IMR-90 (cell line): ENCODE results near the gene CTBP1. TPM values are rescaled to one million over a fixed set of nuclear protein-coding genes. Genes with fewer than 3 reads are reported as not detected.

Source experiments
- ATAC-seq: fragments of 200-7000 bp; cut with Tn5 transposase; 2 replicates; pipeline ENCODE4 v1.9.1; 2020; ENCODE audit warnings: low read depth, mild to moderate bottlenecking, moderate library complexity
- BruUV-seq: library from RNA; stranded (reverse); fragments of 400-500 nt; replicated peaks from 2 replicates; lab custom pipeline; 2021; lab: Mats Ljungman, UMichigan
- CTCF ChIA-PET: fragments of 300-600 bp; formaldehyde crosslinking; extraction: SDS; loops from one replicate; lab custom pipeline; 2021; ENCODE audit warnings: antibody characterized with exemption; lab: Yijun Ruan, JAX
- POLR2A ChIA-PET: fragments of 300-600 bp; sonication (Branson Sonifier 250); formaldehyde crosslinking; loops from one replicate; lab custom pipeline; 2022; ENCODE audit warnings: antibody characterized with exemption; ENCODE audit not compliant: unreplicated experiment; lab: Charles Lee
- DNase-seq: peaks from one replicate; pipeline ENCODE4 v3.0.0; 2013
- H2AFZ ChIP-seq: replicated peaks from 2 replicates; pipeline ENCODE3; 2013; ENCODE audit warnings: low read length, mild to moderate bottlenecking; ENCODE audit not compliant: poor library complexity
- H2AK5ac ChIP-seq: 2 replicates; pipeline ENCODE4 v1.6.1; 2013; ENCODE audit warnings: low read depth, low read length, inconsistent platforms
- H2AK9ac ChIP-seq: replicated peaks from 2 replicates; pipeline ENCODE3; 2013; ENCODE audit warnings: mild to moderate bottlenecking, low read depth, low read length, moderate library complexity; ENCODE audit not compliant: poor library complexity
- H2BK120ac ChIP-seq: 2 replicates; pipeline ENCODE4 v1.6.1; 2013; ENCODE audit warnings: low read depth, low read length, inconsistent platforms
- H2BK15ac ChIP-seq: 3 replicates; pipeline ENCODE4 v1.6.1; 2013; ENCODE audit warnings: low read depth, low read length, inconsistent platforms
- H2BK20ac ChIP-seq: 2 replicates; pipeline ENCODE4 v1.6.1; 2013; ENCODE audit warnings: low read depth, mild to moderate bottlenecking, inconsistent platforms, low read length, moderate library complexity
- H2BK5ac ChIP-seq: 2 replicates; pipeline ENCODE4 v1.6.1; 2013; ENCODE audit warnings: mild to moderate bottlenecking, low read depth, low read length, inconsistent platforms; ENCODE audit not compliant: poor library complexity, severe bottlenecking
- H3K14ac ChIP-seq: replicated peaks from 2 replicates; pipeline ENCODE4 v1.6.1; 2013; ENCODE audit warnings: low read depth, low read length, inconsistent platforms
- H3K18ac ChIP-seq: 2 replicates; pipeline ENCODE4 v1.6.1; 2013; ENCODE audit warnings: low read depth, low read length, control low read depth
- H3K23ac ChIP-seq: 2 replicates; pipeline ENCODE4 v1.6.1; 2013; ENCODE audit warnings: low read depth, low read length, inconsistent platforms
- H3K27ac ChIP-seq: 2 replicates; pipeline ENCODE4 v1.5.1; 2013; ENCODE audit warnings: mild to moderate bottlenecking, control low read depth, low read length; ENCODE audit not compliant: insufficient read depth
- H3K27me3 ChIP-seq: 2 replicates; pipeline ENCODE4 v1.6.1; 2013; ENCODE audit warnings: low read length; ENCODE audit not compliant: control insufficient read depth, insufficient read depth
- H3K36me3 ChIP-seq: 2 replicates; pipeline ENCODE4 v1.6.1; 2013; ENCODE audit warnings: low read length, mixed read lengths; ENCODE audit not compliant: control insufficient read depth, insufficient read depth
- H3K4ac ChIP-seq: 2 replicates; pipeline ENCODE4 v1.6.1; 2013; ENCODE audit warnings: low read depth, low read length, inconsistent platforms
- H3K4me1 ChIP-seq: 2 replicates; pipeline ENCODE4 v1.6.1; 2013; ENCODE audit warnings: low read length, mixed read lengths; ENCODE audit not compliant: control insufficient read depth, insufficient read depth
- H3K4me2 ChIP-seq: 2 replicates; pipeline ENCODE4 v1.6.1; 2013; ENCODE audit warnings: low read depth, mild to moderate bottlenecking, control low read depth, low read length, moderate library complexity
- H3K4me3 ChIP-seq: 2 replicates; pipeline ENCODE4 v1.5.1; 2013; ENCODE audit warnings: low read depth, mild to moderate bottlenecking, control low read depth, low read length, moderate library complexity; ENCODE audit not compliant: insufficient read depth
- H3K56ac ChIP-seq: 2 replicates; pipeline ENCODE4 v1.6.1; 2013; ENCODE audit warnings: low read length, inconsistent platforms; ENCODE audit not compliant: insufficient read depth; ENCODE audit errors: extremely low read depth
- H3K79me1 ChIP-seq, 2 experiments: 2 replicates each; pipeline ENCODE4 v1.6.1; 2013; ENCODE audit warnings: low read length in 2 of 2, inconsistent platforms in 1 of 2, low read depth in 1 of 2
- H3K9ac ChIP-seq: 2 replicates; pipeline ENCODE4 v1.6.1; 2013; ENCODE audit warnings: low read depth, low read length, control low read depth
- H3K9me1 ChIP-seq: 2 replicates; pipeline ENCODE4 v1.6.1; 2013; ENCODE audit warnings: low read length, inconsistent platforms; ENCODE audit not compliant: insufficient read depth
- H3K9me3 ChIP-seq: 2 replicates; pipeline ENCODE4 v1.6.1; 2013; ENCODE audit warnings: low read length; ENCODE audit not compliant: control insufficient read depth, insufficient read depth
- H4K20me1 ChIP-seq: 2 replicates; pipeline ENCODE4 v1.6.1; 2013; ENCODE audit warnings: low read length, inconsistent platforms; ENCODE audit not compliant: insufficient read depth
- H4K5ac ChIP-seq: 2 replicates; pipeline ENCODE4 v1.6.1; 2013; ENCODE audit warnings: mild to moderate bottlenecking, low read depth, low read length, control low read depth
- H4K8ac ChIP-seq, 2 experiments: 2 replicates each; pipeline ENCODE4 v1.6.1; 2013; ENCODE audit warnings: low read depth in 2 of 2, low read length in 2 of 2, control low read depth in 1 of 2, inconsistent platforms in 1 of 2
- H4K91ac ChIP-seq: 2 replicates; pipeline ENCODE4 v1.6.1; 2013; ENCODE audit warnings: low read depth, low read length, inconsistent platforms; ENCODE audit not compliant: insufficient read depth
- BHLHE40 ChIP-seq: fragments of 150-350 bp; IDR thresholded peaks from 2 replicates; pipeline ENCODE4 v1.6.1; 2016; ENCODE audit warnings: mild to moderate bottlenecking, low read depth, low read length
- CEBPB ChIP-seq: IDR thresholded peaks from 2 replicates; pipeline ENCODE4 v1.6.1; 2012; ENCODE audit warnings: low read depth, low read length, improper control_type of control experiment
- CHD1 ChIP-seq: IDR thresholded peaks from 2 replicates; pipeline ENCODE4 v1.6.1; 2012; ENCODE audit warnings: low read depth, low read length, improper control_type of control experiment
- FOS ChIP-seq: fragments of 150-350 bp; IDR thresholded peaks from 2 replicates; pipeline ENCODE4 v1.6.1; 2016; ENCODE audit warnings: low read depth, low read length
- MAZ ChIP-seq: IDR thresholded peaks from 2 replicates; pipeline ENCODE4 v1.6.1; 2012; ENCODE audit warnings: low read depth, mild to moderate bottlenecking, low read length, improper control_type of control experiment, moderate library complexity, borderline replicate concordance
- MXI1 ChIP-seq: IDR thresholded peaks from 2 replicates; pipeline ENCODE4 v1.6.1; 2012; ENCODE audit warnings: low read depth, mild to moderate bottlenecking, low read length, moderate library complexity, borderline replicate concordance
- NFE2L2 ChIP-seq: fragments of 150-350 bp; IDR thresholded peaks from 2 replicates; pipeline ENCODE4 v1.6.1; 2016; ENCODE audit warnings: low read depth, mild to moderate bottlenecking, low read length
- POLR2A ChIP-seq: IDR thresholded peaks from 2 replicates; pipeline ENCODE4 v1.6.1; 2012; ENCODE audit warnings: mild to moderate bottlenecking, low read depth, low read length
- RAD21 ChIP-seq: IDR thresholded peaks from 2 replicates; pipeline ENCODE4 v1.6.1; 2012; ENCODE audit warnings: low read length, improper control_type of control experiment
- RCOR1 ChIP-seq: IDR thresholded peaks from 2 replicates; pipeline ENCODE4 v1.6.1; 2012; ENCODE audit warnings: mild to moderate bottlenecking, low read length, improper control_type of control experiment; ENCODE audit not compliant: insufficient replicate concordance
- SMC3 ChIP-seq: fragments of 150-350 bp; IDR thresholded peaks from 2 replicates; pipeline ENCODE4 v1.6.1; 2016; ENCODE audit warnings: low read depth, mild to moderate bottlenecking, antibody characterized with exemption, low read length, moderate library complexity
- WGBS, 2 experiments: methylation state at CpG; one replicate each; pipeline versions ENCODE4 v1.1.5 to v1.1.7; 2013; ENCODE audit warnings: missing lambda C conversion rate in 2 of 2; ENCODE audit not compliant: insufficient read length in 1 of 2; ENCODE audit errors: extremely low coverage in 2 of 2; 5-methylcytosine and 5-hydroxymethylcytosine counted together
- dilution Hi-C: fragments of 300-500 bp; cut with HindIII; formaldehyde crosslinking; loops from one replicate; pipeline ENCODE4 v1.14.3; 2018; ENCODE audit warnings: low sequenced_read_pairs; ENCODE audit not compliant: unreplicated experiment
- in situ Hi-C: fragments of 300-500 bp; cut with MboI; formaldehyde crosslinking; loops from 3 replicates; pipeline ENCODE4 v1.14.3; 2019; ENCODE audit warnings: low sequenced_read_pairs, inconsistent platforms, mixed read lengths
- intact Hi-C: fragments of 100-400 bp; cut with micrococcal nuclease; formaldehyde crosslinking; loops from 2 replicates; pipeline ENCODE4 v1.10.0; 2022
- polyA plus RNA-seq, 3 experiments: library from polyadenylated mRNA; depleted of rRNA; stranded (reverse); fragments of >200 nt; gene quantifications; 2 replicates each; pipeline ENCODE4 v1.2.3, GENCODE V29; 2012; ENCODE audit warnings: low replicate concordance in 1 of 3
- total RNA-seq: library from RNA; depleted of rRNA; stranded (reverse); fragments of >200 nt; gene quantifications from 2 replicates; pipeline ENCODE4 v1.2.3, GENCODE V29; 2012
- TF ChIP-seq, protein P1 (sequence below): fragments of 150-350 bp; IDR thresholded peaks from 2 replicates; pipeline ENCODE4 v1.6.1; 2016; ENCODE audit warnings: low read depth, mild to moderate bottlenecking, low read length, moderate library complexity, borderline replicate concordance
- TF ChIP-seq, protein P2 (sequence below): fragments of 150-350 bp; IDR thresholded peaks from 2 replicates; pipeline ENCODE4 v1.6.1; 2017; ENCODE audit warnings: mild to moderate bottlenecking, antibody characterized with exemption, low read length, low read depth
- TF ChIP-seq, protein P3 (sequence below): conservative IDR thresholded peaks from 2 replicates; pipeline ENCODE4 v1.5.1; 2012; ENCODE audit warnings: mild to moderate bottlenecking, low read depth, low read length, improper control_type of control experiment

Gene CTBP1
- total and polyA plus RNA-seq, 2 of the 4 experiments (the other 2 are of a cell fraction) = 147 to 212 TPM

DNA sequence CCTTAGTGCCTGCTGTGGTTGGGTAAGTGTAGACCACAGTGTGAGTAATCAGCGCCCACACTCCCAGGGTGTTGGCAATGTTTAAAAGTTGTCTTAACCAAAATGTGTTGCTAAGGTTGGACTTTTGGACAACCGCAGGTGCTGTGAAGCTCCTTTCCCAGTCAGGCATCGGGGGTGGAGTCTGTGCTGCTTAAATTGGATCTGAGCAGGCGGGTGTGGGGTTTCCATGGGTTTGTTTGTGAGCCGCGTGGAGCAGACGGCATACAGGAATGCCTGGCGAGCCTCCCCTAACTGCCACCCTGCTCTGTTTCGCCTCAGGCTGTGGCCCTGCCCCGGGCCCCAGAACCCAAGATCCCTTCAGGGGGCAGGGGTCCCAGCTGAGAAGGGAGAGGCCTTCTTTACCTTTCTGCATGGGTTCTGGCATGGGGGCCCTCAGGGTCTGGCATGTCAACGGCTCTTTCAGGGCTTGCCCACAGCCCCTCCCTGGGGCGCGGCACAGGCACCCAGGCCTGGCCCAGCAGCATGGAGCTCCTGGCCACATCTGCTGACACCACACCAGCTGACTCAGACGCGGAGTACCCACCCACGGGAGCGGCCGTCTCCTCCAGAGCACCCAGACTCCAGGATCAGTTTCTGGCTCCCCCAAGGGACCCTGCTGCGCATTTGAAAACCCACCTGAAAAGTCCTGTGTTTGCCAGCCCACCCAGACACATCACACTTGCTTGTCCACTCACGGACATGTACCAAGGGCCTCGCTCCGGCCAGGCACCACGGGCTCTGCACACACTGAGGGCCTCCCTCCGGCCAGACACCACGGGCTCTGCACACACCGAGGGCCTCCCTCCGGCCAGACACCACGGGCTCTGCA lies 71.4 kb downstream of the CTBP1 start:
- DNase-seq = no peak
- peak overlapping the region; percentile 33 for H2AFZ ChIP-seq
- intact Hi-C loops = no loop called here
- BruUV-seq = no TSS peak
- H3K4ac ChIP-seq = peak overlapping the region; percentile 33; the same call in 1 of the 2 replicates
- no peaks in the 10 kb centered on the region; a peak in 1 of 4 replicates for H3K79me1 ChIP-seq
- no peak overlapping the region for H3K27ac ChIP-seq
- H3K4me1 ChIP-seq = peaks cover 23% of the 10 kb centered on the region
- no peak overlapping the region for H2BK5ac ChIP-seq
- no peaks in the 10 kb centered on the region for H4K20me1 ChIP-seq
- H4K91ac ChIP-seq = 0 out of 2 replicates have a peak overlapping the region, but pooled peaks have one; percentile 19
- H3K9me1 ChIP-seq = no peaks in the 10 kb centered on the region
- dilution Hi-C loops = no loop called here
- H3K9me3 ChIP-seq = peaks cover 15% of the 10 kb centered on the region
- peak overlapping the region; percentile 25; the same call in 1 of the 2 replicates for H4K5ac ChIP-seq
- peak overlapping the region; percentile 30; the same call in 1 of the 2 replicates for H2BK120ac ChIP-seq
- no peak overlapping the region for H3K14ac ChIP-seq
- ATAC-seq = no peak
- H2BK20ac ChIP-seq = no peak overlapping the region
- POLR2A ChIA-PET = no interaction called here
- CTCF ChIA-PET = no interaction called here
- H3K4me3 ChIP-seq = no peak overlapping the region
- H3K36me3 ChIP-seq = no peaks in the 10 kb centered on the region
- H2AK9ac ChIP-seq = peak overlapping the region; percentile 70
- no peak overlapping the region for H3K9ac ChIP-seq
- WGBS, 2 experiments = 85% methylated on average over 4 of the region's 28 CpGs; no CpG with 5 or more reads in 1 of the 2 experiments
- H3K56ac ChIP-seq = no peak overlapping the region
- H3K23ac ChIP-seq = no peak overlapping the region
- in situ Hi-C loops = no loop called here
- H3K18ac ChIP-seq = no peak overlapping the region
- H2BK15ac ChIP-seq = peak overlapping the region; percentile 22; the same call in 1 of the 3 replicates
- H4K8ac ChIP-seq = peak overlapping the region in 1 of 2 experiments; percentile 35; a peak in 1 of 4 replicates
- H3K4me2 ChIP-seq = no peak overlapping the region
- no peaks in the 10 kb centered on the region for H3K27me3 ChIP-seq
- peak overlapping the region; percentile 78; the same call in 1 of the 2 replicates for H2AK5ac ChIP-seq
- TF ChIP-seq, protein P1, sequence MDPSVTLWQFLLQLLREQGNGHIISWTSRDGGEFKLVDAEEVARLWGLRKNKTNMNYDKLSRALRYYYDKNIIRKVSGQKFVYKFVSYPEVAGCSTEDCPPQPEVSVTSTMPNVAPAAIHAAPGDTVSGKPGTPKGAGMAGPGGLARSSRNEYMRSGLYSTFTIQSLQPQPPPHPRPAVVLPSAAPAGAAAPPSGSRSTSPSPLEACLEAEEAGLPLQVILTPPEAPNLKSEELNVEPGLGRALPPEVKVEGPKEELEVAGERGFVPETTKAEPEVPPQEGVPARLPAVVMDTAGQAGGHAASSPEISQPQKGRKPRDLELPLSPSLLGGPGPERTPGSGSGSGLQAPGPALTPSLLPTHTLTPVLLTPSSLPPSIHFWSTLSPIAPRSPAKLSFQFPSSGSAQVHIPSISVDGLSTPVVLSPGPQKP = no peak
- no peak for TF ChIP-seq RAD21
- TF ChIP-seq NFE2L2 = no peak
- TF ChIP-seq CEBPB = no peak
- TF ChIP-seq, protein P2, sequence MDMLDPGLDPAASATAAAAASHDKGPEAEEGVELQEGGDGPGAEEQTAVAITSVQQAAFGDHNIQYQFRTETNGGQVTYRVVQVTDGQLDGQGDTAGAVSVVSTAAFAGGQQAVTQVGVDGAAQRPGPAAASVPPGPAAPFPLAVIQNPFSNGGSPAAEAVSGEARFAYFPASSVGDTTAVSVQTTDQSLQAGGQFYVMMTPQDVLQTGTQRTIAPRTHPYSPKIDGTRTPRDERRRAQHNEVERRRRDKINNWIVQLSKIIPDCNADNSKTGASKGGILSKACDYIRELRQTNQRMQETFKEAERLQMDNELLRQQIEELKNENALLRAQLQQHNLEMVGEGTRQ = no peak
- TF ChIP-seq MAZ = no peak
- no peak for TF ChIP-seq CHD1
- TF ChIP-seq, protein P3, sequence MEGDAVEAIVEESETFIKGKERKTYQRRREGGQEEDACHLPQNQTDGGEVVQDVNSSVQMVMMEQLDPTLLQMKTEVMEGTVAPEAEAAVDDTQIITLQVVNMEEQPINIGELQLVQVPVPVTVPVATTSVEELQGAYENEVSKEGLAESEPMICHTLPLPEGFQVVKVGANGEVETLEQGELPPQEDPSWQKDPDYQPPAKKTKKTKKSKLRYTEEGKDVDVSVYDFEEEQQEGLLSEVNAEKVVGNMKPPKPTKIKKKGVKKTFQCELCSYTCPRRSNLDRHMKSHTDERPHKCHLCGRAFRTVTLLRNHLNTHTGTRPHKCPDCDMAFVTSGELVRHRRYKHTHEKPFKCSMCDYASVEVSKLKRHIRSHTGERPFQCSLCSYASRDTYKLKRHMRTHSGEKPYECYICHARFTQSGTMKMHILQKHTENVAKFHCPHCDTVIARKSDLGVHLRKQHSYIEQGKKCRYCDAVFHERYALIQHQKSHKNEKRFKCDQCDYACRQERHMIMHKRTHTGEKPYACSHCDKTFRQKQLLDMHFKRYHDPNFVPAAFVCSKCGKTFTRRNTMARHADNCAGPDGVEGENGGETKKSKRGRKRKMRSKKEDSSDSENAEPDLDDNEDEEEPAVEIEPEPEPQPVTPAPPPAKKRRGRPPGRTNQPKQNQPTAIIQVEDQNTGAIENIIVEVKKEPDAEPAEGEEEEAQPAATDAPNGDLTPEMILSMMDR = no peak
- TF ChIP-seq BHLHE40 = no peak
- no peak for TF ChIP-seq MXI1
- TF ChIP-seq SMC3 = no peak
- TF ChIP-seq POLR2A = no peak
- no peak for TF ChIP-seq RCOR1
- no peak for TF ChIP-seq FOS
